NCI-H69 (cell line): ENCODE results near the gene SH3GL3.

Source experiments
- DNase-seq: peaks from one replicate; lab custom pipeline; 2025; lab: John Stamatoyannopoulos, UW

SH3GL3 gene

DNA sequence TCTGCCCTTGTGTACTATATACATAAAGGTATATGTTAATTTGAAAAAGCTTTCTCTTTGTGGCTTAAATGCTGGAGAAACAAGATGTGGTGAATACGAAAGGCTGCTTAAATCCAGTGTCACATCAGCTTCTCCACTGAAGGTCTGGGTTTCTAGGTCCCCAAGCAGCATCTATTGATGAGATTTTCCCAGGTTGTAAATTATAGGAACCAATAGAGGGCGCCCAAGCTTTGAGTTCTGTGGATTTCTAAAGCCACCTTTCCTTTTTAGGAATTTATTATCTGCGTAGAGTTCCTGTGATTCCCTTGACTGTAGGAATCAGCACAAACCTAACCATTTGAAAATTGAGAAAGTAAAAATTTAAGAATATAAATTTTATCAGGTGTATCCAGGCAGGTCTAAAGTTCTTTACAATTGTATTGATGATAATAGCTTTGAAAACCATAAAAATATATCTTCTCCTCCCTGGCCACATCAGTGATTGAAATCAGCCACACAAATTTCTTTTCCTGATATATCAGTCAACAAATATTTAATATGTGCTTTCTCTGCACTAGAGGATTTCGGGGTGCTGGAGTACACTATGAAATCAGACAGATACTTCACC, 118.5 kb downstream of the SH3GL3 start:
- DNase-seq, result peak; percentile 11

DNA sequence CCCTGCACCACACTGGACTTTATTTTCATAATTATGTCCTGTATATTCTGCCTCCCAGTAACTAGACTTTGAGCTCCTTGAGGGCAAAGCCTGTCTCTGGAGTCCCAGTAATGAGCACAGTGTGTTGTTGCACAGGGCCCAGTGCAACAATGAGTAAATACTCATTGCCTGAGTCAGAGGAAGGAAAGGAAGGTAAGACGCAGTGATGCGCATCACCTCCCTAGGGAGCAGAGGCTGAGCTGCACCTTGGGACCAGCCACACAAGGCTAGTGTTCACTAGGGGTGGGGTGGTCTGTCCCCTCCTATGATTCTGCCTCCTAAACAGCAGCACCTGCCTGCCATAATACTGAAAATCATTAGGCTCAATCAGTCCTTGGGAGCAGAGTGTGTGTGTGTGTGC, 120.2 kb downstream of the SH3GL3 start:
- no peak for DNase-seq

DNA sequence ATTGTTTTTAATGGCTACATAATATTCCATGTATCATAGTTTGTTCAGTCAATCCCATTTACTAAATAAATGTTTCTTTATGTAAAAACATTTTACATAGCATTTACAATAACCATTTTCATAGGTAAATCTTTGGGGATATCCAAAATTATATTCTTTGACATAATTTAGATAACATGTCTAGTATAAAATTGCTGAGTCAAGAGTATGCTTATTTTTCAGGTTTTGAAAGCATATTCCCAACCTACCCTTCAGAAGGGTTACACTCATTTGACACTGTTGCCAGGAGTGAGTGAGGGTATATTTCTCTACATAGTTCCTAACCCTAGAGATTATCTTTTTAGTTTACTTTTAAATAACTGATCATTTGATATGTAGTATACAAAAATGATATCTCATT, 122.2 kb downstream of the SH3GL3 start:
- no peak for DNase-seq

DNA sequence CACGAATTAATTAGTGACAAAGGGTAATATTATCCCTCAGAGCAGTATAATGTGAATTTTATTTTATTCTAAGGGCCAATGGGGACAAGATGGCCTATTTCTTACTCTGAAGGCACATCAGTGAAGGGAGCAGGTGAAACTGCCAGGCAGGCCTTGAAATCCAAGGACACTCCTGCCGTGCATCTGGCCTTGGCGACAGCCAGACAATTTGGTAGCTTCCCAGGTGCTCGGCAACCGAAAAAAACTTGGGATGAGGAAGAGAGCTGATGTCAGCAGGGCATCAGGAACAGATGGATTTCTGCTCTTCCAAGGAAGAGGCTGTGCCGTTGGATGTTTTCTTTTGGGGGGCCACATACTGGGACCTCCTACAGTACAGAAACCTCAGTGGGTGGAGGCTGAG, 123.6 kb downstream of the SH3GL3 start:
- DNase-seq, result no peak

DNA sequence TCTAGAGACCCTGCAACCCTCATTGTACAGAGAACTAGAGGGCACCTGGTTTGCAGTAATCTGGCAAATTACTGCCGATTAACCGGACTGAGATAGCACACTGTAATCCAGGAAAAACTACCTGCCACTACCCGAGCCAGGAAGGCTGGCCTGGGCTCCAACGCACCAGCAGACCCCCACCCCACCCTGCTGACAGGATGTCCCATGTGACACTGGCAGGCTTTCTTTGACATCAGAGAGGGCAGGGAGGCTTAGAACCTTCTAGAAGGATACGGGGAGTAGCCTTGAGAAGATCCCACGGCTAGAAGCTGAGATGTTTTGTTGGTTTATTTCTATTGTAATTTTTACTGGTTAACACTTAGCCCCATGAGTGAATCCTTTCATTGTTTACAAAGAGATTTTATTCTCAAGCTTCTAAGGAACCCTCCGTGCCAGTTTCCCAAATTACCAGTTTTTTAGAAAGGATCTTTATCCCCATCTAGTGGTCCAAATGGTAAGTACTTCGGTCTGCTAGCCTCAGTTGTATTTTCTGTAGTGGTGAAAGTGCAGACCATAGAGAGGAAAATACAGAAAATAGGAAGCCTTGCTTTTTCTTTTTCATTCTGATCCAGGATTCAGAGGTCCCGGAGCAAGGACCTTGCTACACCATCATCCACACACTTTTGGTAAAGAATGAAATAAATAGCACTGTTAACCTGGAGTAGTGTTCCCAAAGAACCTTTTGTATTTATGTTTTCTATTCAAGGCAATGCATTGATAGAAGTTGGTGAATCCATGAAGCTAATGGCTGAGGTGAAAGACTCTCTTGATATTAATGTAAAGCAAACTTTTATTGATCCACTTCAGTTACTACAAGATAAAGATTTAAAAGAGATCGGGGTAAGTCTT, 124.9 kb downstream of the SH3GL3 start:
- peak; percentile 5 for DNase-seq

DNA sequence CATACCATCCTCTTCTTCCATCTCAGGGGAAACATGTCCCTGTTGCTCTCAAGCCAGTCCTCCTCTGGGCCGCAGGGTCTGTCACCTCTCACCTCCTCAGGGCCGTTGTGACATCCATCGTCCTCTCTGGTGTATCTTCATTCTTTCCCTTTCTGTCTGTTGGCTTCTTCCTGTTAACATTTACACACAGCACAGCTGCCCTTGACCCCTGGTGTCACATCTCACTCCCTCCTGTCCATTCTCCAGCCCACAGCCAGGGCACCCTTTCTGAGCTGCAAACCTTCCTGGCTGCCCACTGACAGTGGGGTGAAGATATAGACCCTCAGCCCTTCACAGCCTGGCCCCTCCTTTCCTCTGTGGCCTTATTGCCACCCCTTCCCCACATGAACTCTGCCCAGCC, 127.2 kb downstream of the SH3GL3 start:
- no peak for DNase-seq

DNA sequence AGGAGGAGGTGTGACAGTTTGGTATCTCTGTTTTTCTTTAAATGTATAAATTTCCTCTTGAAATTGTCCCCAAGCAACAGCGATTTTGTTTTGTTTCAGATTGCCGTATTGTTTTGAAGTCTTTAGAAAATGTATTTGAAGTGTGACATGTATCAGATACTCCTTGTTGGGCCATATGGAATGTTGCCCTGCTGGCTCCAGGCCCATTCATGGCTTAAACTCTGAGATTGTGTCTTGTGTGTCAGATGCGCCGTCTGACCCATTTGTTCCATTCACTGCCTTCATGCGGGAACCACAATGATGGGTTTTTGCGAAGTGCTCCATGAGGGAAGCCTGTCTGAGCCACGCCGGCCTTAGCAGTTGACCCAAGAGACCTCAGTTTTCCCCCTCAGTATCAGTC, 131.6 kb downstream of the SH3GL3 start:
- DNase-seq, result no peak

DNA sequence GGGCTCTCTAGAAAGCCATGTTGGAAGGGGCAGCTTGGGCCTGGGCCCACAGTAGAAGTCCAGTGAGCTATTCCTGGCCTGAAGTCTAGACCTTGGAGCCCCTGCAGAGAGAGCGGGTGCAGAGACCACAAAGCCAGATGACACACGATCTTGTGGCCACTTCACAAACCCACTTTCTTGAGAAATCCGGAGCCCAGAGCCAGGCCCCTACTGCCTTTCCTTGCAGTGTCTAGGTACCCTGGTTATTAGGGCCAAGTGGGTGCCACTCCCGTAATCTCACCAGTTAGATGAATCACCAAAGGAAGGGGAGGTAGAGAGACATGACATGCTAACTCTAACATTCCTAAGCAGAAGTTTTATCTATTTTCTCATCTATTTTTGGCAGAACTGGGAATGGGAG, 134.2 kb downstream of the SH3GL3 start:
- no peak for DNase-seq

DNA sequence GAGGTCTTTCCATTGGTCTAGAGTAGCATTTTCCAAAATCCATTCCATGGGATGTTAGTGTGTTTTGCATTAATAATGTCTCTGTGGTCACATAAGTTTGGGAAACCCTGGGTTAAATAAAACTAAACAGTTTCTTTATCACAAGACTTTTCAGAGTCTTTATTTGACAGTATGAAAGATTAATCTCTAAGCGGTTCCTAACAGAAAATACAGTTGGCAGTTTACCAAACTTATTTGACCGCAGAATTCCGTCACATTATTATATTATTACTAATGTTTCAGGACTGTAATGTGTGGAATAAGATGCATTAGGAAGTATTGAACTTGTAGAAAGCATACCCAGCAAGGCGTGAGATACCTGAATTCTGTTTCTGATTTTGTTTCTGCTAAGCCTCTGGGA, 135.2 kb downstream of the SH3GL3 start:
- no peak for DNase-seq

DNA sequence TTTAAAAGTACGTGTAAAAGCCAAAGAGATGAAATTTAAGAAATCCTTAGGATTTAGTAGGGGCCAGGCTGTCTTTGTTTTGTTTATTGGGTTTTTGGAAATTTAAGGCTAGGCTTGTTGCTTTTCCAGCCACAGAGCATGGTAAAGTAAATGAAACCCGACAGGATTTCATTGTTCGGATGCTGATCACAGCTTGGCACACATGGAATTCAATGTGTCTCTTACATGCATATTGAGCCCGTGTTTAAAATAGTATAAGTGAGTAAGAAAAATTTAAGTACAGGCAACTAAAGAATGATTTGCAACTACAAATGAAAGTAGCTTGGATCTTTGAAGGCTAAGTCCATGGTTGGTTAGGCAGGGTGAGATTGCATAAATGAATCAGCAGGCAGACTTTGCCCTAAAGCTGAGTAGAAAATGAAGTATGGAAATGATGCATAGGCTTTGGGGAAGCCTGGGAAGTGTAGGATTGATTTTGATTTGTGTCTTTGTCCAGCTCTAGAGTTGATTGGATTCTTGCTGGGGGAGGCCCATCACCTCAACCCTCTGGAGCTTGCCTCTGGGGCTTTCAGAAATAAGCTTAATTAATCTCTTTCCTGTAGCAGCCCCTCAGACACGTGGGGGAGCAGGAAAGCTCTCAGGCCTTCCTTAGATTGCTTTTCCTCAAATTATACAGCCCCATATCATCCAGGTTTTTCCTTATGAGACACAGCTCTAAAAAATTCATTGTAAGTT, 138.6 kb downstream of the SH3GL3 start:
- DNase-seq, result no peak

DNA sequence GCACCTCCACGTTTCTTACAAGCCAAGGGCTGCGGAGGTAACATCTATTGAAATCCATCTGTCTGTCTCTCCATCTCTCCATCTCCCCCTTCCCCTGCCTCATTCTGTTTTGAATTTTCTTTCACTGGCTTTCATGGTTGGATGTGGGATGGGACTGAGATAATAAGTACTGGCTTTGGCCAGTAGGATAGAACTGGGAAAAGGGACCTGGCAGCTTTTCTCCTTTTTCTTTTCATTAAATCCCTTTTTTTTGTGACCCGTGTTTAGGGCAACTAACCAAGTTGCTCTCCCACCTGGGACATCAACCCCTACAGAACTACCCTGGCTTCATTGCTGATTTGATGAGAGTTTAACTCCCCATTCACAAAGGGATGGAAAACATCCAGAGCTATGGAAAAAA, 139.9 kb downstream of the SH3GL3 start:
- DNase-seq, result no peak

DNA sequence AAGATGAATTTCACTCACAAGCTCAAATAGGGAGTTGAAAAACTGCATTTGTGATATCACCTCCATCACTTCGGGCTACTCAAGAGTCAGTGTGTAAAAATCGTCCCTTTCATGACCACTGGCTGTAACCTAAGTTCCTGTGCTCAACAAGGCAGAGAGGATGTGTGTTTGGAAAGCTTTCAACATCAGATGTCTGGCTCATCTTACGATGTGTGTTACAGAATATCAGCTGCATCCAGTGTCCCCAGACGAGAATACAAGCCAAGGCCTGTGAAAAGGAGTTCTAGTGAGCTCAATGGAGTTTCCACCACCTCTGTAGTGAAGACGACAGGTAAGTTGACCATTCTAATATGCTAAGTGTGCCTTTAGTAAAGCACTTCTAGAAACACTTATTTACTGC, 141.3 kb downstream of the SH3GL3 start:
- no peak for DNase-seq

DNA sequence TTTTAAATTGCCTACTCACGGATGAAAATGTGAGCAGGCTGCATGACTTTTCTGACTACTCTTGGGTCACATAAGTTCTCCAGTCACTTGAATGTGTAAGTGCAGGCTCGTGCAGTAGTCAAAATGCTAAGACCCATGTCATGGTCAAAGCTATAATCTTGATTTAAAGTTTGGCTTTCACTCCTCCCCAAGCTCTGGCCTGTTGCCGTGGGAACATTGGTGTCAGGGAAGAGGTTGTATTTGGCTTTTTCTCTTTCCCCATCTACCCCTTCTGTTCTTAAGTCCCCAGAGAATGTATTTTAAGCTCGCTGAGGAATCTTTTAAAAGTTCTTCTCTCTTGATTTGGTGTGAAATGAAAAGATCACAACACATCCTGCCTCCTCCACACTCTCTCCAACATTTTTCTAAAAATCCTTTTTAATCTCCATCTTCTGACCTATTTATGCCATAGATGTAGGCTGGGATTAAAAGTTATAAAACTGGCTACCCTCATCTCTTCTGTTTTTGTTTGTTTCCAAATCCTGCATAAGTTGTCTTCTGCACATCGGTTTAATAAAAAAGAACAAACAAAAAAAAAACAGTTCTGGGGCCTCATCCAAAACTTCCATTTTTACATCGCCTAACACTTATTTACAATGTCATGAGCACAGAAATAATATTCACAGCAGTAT, 145.4 kb downstream of the SH3GL3 start:
- DNase-seq, result no peak

DNA sequence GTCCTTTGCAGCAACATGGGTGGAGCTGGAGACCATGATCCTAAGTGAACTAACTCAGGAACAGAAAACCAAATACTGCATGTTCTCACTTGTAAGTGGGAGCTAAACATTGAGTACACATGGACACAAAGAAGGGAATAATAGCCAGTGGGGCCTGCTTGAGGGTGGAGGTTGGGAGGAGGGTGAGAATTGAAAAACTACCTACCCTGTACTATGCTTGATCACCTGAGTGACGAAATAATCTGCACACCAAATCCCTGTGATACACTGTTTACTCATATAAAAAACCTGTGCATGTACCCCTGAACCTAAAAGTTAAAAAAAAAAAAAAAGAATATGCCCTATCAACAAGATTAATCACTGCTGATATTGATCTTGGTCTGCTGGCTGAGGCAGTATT, 148.1 kb downstream of the SH3GL3 start:
- DNase-seq, result no peak

DNA sequence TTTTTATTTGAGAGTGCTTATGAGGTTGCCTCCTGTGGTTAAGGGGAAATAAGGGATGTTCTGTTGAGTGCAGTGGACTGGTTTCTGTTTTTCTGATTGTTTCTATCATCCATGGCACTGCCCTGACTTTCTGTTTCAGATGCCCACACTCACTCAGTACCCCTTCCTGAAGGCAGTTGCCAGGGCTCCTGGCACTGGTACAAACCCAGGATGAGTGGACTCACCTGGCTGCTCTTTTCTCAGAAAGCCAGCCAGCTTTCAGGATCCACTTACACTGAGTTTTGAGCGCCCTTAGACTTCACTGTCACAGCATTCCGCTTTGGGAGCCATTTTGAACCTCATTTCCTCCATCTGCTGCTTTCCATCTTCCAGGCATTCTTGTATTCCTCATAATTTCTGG, 150.9 kb downstream of the SH3GL3 start:
- no peak for DNase-seq

DNA sequence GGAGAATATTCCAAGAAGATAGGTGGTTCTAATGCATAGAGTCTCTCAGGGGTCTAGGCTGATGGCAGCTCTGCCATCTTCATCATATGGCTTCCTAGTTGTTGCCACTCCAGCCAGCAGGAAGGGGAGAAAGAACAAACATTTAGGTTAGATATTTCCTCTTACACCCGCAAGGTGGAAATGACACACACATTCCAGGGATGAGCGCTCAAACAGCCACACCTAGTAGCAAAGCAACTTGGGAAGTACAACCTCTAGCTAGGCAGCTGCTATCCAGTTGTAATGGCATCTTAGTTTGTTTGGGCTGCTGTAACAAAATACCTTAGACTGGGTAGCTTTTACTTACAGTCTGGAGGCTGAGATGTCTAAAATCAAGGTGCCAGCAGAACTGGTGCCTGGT, 154.9 kb downstream of the SH3GL3 start:
- no peak for DNase-seq

DNA sequence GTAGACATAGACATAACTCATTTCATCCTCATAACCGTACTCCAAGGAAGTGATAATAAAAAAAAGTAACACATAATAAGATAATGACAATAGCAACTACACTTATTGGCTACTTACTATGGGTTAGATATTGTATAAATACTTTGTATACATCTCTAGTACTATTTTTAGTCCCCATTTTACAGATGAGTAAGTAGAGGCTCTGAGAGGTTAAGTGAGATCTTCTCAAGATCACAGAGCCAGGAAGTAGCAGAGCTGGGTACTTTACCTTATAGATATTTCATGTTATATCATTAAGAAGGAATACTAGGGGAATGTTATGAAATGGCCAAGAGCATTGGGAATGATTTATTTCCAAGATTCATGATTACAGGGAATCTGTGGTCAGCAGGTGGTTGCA, 157.4 kb downstream of the SH3GL3 start:
- no peak for DNase-seq

DNA sequence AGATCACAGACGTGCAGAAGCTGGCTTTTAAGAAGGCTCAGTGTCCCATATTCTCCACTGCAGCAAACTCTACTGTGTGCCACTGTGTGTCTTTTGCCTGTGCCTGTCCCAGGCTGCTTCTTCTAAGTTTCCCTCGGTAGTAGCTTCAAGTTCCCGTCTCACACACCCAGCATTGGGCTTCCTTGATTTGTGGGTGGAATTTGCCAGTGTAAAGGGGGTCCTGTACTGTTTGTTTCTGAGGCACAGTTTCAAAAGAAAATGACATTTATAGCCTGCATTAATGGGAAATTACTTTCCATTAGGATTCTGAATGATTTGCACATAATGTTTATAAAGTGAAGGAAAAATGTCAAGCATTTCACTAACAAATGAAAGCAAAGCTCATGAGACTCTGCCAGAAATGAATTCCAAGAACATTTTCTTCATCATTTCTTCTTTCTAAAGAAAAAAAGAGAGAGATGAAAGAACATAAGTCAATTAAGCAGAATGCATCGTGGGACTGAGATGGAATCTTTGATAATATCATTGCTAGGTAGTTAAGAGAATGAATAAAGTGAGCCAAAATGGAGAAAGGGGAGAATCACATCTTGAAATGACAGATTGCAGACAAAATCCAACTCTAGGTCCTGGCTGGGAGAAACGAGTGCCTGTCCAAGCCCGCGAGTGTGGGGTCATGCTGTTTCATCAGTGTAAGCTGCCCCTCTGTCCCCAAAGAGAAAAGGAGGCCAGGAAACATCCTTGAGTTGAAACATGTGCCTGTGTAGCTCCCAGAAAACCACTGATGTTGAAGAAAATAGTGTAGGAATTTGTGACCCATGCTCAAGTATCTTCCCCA, 158.2 kb downstream of the SH3GL3 start:
- no peak for DNase-seq

DNA sequence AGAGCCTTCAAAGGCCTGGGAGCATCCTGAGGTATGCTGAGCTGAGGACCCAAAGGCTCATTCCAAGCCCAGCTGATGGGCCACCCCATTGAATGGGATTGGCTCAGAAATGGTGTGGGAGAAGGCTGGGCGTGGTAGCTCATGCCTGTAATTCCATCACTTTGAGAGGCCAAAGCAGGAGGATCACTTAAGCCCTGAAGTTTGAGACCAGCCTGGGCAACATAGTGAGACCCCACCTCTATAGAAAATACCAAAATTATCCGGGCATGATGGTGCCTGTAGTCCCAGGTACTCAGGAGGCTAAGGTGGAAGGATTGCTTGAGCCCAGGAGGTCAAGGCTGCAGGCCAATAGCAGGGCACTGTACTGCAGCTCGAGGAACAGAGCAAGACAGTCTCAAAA, 163.0 kb downstream of the SH3GL3 start:
- no peak for DNase-seq

DNA sequence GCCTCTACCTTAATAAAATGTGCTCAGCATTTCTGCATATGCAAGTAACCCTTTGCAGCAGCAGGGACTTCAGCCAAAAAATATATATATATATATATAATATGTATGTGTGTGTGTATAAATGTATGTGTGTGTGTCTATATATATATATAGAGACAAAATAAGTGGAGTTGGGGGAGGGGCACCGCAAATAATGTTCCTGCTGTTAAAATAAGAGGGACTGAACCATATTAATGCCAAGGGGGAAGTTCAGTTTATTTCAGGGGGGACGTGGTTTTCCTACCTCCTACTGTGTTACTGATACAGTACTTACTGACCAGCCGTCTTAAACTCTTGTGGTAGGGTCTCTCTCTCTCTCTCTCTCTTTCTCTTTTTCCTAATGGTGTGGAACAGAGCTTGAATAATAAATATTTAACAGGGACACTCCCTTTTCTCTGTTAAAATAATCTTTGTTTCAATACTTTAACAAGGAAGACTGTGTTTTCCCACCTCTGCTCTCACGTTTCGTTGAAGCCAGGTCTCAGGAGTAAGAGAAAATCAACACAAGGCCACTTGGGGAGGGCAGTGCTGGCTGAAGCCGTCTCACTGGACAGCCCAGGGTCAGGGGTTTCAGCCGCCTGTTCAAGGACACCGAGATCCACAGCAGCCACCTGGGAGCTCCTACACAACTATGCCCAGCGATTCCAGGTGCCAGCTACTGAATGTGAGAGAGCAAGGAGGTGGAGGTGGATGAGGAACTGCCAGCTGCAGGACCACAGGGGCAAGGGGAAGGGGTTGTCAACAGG, 164.0 kb downstream of the SH3GL3 start:
- DNase-seq, result no peak

DNA sequence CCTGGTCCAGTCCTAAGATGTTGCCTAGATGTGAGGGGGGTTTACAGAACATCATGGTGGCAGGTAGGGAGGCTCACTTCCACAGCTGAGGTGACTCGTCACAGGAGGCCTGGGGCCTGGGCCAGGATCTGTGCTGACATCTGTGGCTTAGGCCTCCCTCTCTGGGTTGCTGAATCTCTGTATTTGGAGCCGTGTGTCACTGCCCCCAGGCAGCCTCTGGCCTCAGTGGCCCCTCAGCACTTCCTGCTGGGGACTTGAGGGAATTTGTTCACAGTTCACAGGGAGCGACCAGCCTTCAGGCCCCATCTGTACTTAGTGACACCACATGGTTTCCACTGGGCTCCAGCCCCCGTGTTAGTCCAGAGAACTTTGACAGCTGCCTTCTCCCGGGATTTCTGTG, 165.1 kb downstream of the SH3GL3 start:
- no peak for DNase-seq
